Activated CD8-positive, alpha-beta T cell treated with anti-CD3 and anti-CD28 coated beads for 36 hours (primary cell): ENCODE data around the gene TFAM. TPM values are rescaled to one million over a fixed set of nuclear protein-coding genes. Genes with fewer than 3 reads are reported as not detected.

Source experiments
- ATAC-seq: fragments of 200-7000 bp; cut with Tn5 transposase; one replicate; pipeline ENCODE4 v1.10.0; 2021; ENCODE audit warnings: mild to moderate bottlenecking, moderate library complexity
- CTCF ChIA-PET: fragments of 350-600 bp; sonication (Branson Sonifier 250); formaldehyde crosslinking; loops from one replicate; lab custom pipeline; 2021; ENCODE audit warnings: antibody characterized with exemption; lab: Charles Lee
- POLR2A ChIA-PET: fragments of 350-600 bp; sonication (Branson Sonifier 250); formaldehyde crosslinking; loops from one replicate; lab custom pipeline; 2021; ENCODE audit warnings: antibody characterized with exemption; lab: Charles Lee
- DNase-seq: peaks from one replicate; pipeline ENCODE4 v3.0.0-alpha.2; 2020
- H3K27ac Mint-ChIP-seq: one replicate; pipeline ENCODE4 v1.8.0; 2021; ENCODE audit warnings: mild to moderate bottlenecking, mixed read lengths
- H3K27me3 Mint-ChIP-seq: one replicate; pipeline ENCODE4 v1.8.0; 2021; ENCODE audit warnings: mixed read lengths
- H3K36me3 Mint-ChIP-seq: one replicate; pipeline ENCODE4 v1.8.0; 2021; ENCODE audit warnings: low read depth, mixed read lengths
- H3K4me1 Mint-ChIP-seq: one replicate; pipeline ENCODE4 v1.8.0; 2021; ENCODE audit warnings: low read depth, mixed read lengths
- H3K4me3 Mint-ChIP-seq: one replicate; pipeline ENCODE4 v1.8.0; 2021; ENCODE audit warnings: mild to moderate bottlenecking, moderate library complexity, mixed read lengths
- H3K9me3 Mint-ChIP-seq: one replicate; pipeline ENCODE4 v1.8.0; 2021; ENCODE audit warnings: mixed read lengths
- intact Hi-C: fragments of 100-400 bp; cut with micrococcal nuclease; formaldehyde crosslinking; loops from one replicate; pipeline ENCODE4 v1.10.0; 2022
- total RNA-seq, 2 experiments: library from RNA; stranded (reverse); gene quantifications; one replicate each; pipeline ENCODE4 v1.2.3, GENCODE V29; 2021
- TF ChIP-seq, protein P1 (sequence below): fragments of 200-600 bp; IDR thresholded peaks from one replicate; pipeline ENCODE4 v1.8.0; 2022; ENCODE audit warnings: antibody characterized with exemption, mild to moderate bottlenecking

Gene TFAM
- total RNA-seq, 2 experiments from 2014 or later: 97.3 to 116 TPM

DNA sequence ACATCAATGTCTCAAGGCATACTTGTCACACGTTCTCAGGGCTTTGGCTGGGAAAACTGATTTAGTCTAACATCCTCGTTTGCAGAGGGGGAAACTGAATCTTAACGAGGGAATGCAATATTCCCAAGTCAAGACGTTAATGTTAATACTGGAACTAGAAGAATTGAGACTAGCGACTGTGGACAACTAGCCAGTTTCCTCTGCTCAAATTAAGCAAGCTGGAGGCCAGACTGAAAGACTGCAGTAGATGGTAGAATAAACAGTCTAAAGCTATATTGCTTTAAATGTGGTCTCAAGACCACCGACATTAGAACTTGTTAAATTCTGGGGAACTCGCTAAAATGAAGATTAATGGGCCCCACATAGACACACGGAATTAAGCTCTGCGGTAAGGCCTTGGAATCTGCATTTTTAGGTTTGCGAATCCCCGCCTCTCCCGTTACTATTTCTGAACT is 639 bp upstream of the TFAM start:
- H3K4me1 Mint-ChIP-seq: peaks cover 36% of the 10 kb centered on the region
- ATAC-seq: no peak
- TF ChIP-seq, protein P1, sequence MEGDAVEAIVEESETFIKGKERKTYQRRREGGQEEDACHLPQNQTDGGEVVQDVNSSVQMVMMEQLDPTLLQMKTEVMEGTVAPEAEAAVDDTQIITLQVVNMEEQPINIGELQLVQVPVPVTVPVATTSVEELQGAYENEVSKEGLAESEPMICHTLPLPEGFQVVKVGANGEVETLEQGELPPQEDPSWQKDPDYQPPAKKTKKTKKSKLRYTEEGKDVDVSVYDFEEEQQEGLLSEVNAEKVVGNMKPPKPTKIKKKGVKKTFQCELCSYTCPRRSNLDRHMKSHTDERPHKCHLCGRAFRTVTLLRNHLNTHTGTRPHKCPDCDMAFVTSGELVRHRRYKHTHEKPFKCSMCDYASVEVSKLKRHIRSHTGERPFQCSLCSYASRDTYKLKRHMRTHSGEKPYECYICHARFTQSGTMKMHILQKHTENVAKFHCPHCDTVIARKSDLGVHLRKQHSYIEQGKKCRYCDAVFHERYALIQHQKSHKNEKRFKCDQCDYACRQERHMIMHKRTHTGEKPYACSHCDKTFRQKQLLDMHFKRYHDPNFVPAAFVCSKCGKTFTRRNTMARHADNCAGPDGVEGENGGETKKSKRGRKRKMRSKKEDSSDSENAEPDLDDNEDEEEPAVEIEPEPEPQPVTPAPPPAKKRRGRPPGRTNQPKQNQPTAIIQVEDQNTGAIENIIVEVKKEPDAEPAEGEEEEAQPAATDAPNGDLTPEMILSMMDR: no peak
- H3K27ac Mint-ChIP-seq: peak overlapping the region; percentile 78
- no peaks in the 10 kb centered on the region for H3K27me3 Mint-ChIP-seq
- ChIA-PET POLR2A (interaction anchor here (1.0 to 1.6 kb wide), 4 partner anchors 9 to 84 kb away, joined by 3 read pairs; no protein-coding TSS in a partner anchor), CTCF (interaction anchor here (0.9 to 4.7 kb wide), 18 partner anchors 9 to 1523 kb away, joined by 3 to 64 read pairs (median 4); partner anchors contain the start of gene UBE2D1)
- H3K36me3 Mint-ChIP-seq: peaks cover 32% of the 10 kb centered on the region
- no peaks in the 10 kb centered on the region for H3K9me3 Mint-ChIP-seq
- intact Hi-C loops: loop anchor here (2.0 to 10.0 kb wide), 3 partner anchors 47 to 120 kb away; partner anchors contain the start of genes CISD1, IPMK and UBE2D1
- no peak for DNase-seq
- H3K4me3 Mint-ChIP-seq: peak overlapping the region; percentile 92

DNA sequence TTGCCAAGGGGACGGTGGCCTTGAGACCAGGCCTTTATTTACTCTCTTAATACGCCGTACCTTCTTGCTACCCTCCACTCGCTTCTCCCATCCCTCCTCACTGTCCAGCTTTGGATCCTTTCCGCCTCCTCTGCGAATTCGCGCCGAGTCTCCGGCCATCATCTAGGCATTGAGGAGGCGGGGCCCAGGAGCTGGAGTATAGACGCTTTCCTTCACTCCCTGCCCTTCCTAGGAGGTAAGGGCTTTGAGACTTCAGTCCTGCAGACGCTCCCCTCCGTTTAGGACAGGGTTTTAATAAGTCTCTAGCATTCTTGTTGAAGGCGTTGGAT is 538 bp downstream of the TFAM start:
- Mint-ChIP-seq H3K36me3 (peaks cover 38% of the 10 kb centered on the region), H3K4me1 (peaks cover 42% of the 10 kb centered on the region), H3K27ac (peak overlapping the region; percentile 96), H3K27me3 (no peaks in the 10 kb centered on the region), H3K9me3 (no peaks in the 10 kb centered on the region), H3K4me3 (peak overlapping the region; percentile 92)
- ATAC-seq (no peak), DNase-seq (peak; percentile 19)
- intact Hi-C loops: loop anchor here (2.0 to 10.0 kb wide), 3 partner anchors 87 to 121 kb away; partner anchors contain the start of genes CISD1 and IPMK
- TF ChIP-seq, protein P1: no peak
- CTCF ChIA-PET: interaction anchor here (1.2 to 4.7 kb wide), 6 partner anchors 40 to 145 kb away, joined by 3 to 64 read pairs (median 7); partner anchors contain the start of gene CISD1
- POLR2A ChIA-PET: interaction anchor here (0.9 to 2.3 kb wide), 8 partner anchors 8 to 117 kb away, joined by 3 to 7 read pairs (median 4); partner anchors contain the start of gene CISD1

DNA sequence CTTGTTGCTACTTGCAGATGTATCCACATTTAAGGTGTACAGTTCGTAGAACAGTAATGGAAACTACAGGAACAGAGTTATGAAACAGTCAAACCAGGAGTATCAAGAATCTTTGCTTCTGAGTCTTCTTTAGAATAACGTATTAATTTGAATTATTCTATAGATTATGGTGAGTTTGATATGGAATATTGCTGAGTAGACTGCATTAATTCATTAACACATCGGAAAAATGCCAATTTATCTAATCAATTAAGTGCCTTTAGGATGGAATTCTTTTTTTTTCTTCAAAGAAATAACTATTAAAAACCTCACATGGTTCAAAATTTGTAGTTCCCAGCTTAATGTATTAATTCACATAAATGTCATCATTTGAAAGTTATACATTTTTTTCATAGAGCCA is 3.8 kb downstream of the TFAM start:
- Mint-ChIP-seq H3K4me1 (peaks cover 43% of the 10 kb centered on the region), H3K27ac (no peak overlapping the region), H3K27me3 (no peaks in the 10 kb centered on the region), H3K36me3 (peaks cover 50% of the 10 kb centered on the region), H3K9me3 (no peaks in the 10 kb centered on the region), H3K4me3 (no peak overlapping the region)
- intact Hi-C loops: loop anchor here (5.0 to 10.0 kb wide), 2 partner anchors 107 to 124 kb away; partner anchors contain the start of genes CISD1 and IPMK
- TF ChIP-seq, protein P1: no peak
- ATAC-seq: no peak
- ChIA-PET POLR2A (no interaction called here), CTCF (interaction anchor here (0.8 to 1.7 kb wide), 2 partner anchors 54 to 98 kb away, joined by 3 to 5 read pairs; partner anchors contain the start of gene UBE2D1)
- no peak for DNase-seq

DNA sequence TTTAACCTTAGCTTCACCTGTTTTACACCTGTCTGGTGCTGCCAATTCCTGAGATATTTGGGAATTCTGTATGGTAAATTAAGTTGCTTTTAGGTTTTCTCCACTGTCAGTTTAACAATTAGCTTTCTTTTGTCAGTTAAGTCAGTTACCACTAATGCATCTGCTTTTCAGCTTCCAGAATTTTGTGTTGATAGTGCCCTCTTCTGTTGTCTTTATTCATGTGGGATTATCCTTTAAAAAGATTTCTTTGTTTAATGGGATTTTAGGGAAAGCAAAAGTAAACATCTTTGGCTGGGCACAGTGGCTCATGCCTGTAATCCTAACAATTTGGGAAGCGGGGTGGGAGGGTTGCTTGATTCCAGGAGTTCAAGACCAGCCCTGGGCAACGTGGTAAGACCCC is 8.1 kb downstream of the TFAM start:
- H3K4me1 Mint-ChIP-seq: peaks cover 26% of the 10 kb centered on the region
- H3K9me3 Mint-ChIP-seq: no peaks in the 10 kb centered on the region
- H3K27ac Mint-ChIP-seq: no peak overlapping the region
- TF ChIP-seq, protein P1: no peak
- ChIA-PET CTCF (interaction anchor here (1.2 kb wide), 1 partner anchor 94 kb away, joined by 3 read pairs; no protein-coding TSS in a partner anchor), POLR2A (interaction anchor here (1.0 to 1.1 kb wide), 2 partner anchors 8 to 9 kb away, joined by 3 to 5 read pairs; partner anchors contain the start of gene TFAM)
- H3K4me3 Mint-ChIP-seq: no peak overlapping the region
- DNase-seq (no peak), ATAC-seq (no peak)
- H3K36me3 Mint-ChIP-seq: peaks cover 56% of the 10 kb centered on the region
- intact Hi-C loops: no loop called here
- H3K27me3 Mint-ChIP-seq: no peaks in the 10 kb centered on the region

DNA sequence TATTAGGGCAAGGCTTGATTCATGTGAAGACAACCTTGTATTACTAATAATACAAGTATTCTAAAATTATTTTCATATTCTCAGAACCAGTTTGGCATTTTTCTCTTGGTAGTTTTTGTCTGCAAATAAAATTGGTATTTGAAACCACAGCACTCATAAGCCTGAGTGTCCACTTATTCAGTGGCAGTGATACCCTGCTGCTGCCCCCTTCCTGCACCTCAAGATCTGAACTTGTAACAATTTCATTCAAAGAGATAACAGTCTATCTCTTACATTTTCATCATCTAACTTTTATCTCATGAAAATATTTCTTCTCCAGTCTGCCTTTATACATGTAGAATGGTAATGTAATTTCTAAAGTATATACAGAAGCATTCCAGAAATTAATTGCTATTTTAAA is 9.3 kb downstream of the TFAM start:
- ChIA-PET POLR2A (interaction anchor here (0.6 to 1.0 kb wide), 2 partner anchors 9 to 30 kb away, joined by 3 to 5 read pairs; no protein-coding TSS in a partner anchor), CTCF (interaction anchor here (0.6 kb wide), 1 partner anchor 95 kb away, joined by 3 read pairs; no protein-coding TSS in a partner anchor)
- no peaks in the 10 kb centered on the region for H3K9me3 Mint-ChIP-seq
- TF ChIP-seq, protein P1: no peak
- no peaks in the 10 kb centered on the region for H3K27me3 Mint-ChIP-seq
- no peak overlapping the region for H3K27ac Mint-ChIP-seq
- no peak for ATAC-seq
- intact Hi-C loops: no loop called here
- H3K4me1 Mint-ChIP-seq: peaks cover 21% of the 10 kb centered on the region
- DNase-seq: no peak
- H3K4me3 Mint-ChIP-seq: no peak overlapping the region
- H3K36me3 Mint-ChIP-seq: peaks cover 48% of the 10 kb centered on the region
